HG03159 (cell line): ENCODE results near the gene HOTAIR.

Experiments used
- ATAC-seq: cut with Tn5 transposase; IDR thresholded peaks from one replicate; pipeline ENCODE4 v1.9.1; 2021; ENCODE audit warnings: mild to moderate bottlenecking, moderate library complexity; ENCODE audit not compliant: unreplicated experiment

Gene HOTAIR

DNA sequence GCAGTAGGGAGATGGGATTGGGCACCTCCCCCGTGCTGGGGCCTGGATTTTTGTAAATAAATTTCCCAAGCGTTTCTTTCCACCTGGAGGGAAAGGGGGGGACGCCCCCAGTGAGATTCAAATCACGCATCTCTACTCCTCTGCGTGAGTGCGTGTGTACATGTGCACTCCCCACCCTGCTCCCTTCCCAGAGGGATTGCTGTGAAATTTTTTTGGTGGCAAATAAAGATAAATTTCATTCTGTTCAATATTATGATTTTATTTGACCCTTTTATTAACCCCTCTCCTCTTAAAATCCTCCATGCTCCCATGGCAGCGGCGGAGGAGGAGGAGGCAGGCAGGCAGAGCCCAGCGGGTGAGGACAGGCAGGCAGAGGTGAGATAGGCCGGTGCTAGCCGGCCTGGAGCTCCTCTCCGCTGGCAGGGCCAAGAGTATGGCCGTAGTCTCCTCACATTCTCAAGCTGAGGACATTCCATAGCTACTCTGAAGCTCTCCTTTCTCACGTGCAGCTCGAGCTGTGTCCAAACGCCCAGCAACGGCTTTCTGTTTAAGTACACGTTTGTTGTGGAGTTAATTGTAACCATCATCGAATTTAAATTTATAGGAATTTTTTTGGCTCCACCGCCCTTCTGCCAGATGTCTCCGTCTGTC, 1.5 kb upstream of the HOTAIR start:
- ATAC-seq: no peak

- ATAC-seq: no peak
These were observed 862 bp upstream of the HOTAIR start for GRCh38 chr12:53975479-53976152.

DNA sequence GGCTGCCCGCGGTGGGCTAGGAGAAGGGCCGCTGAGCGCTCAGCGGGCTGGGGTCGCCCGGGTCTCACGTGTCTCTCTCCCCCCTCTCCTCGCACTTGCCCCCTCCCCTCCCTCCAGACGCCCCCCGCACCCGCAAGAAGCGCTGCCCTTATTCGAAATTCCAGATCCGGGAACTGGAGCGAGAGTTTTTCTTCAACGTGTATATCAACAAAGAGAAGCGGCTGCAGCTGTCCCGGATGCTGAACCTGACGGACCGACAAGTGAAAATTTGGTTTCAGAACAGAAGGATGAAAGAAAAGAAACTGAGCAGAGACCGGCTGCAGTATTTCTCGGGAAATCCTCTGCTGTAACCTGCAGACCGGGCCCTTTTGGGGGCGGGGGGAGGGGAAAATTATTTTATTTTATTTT, 314 bp upstream of the HOTAIR start:
- ATAC-seq: no peak

GRCh38 chr12:53973236-53974042, 1.3 kb downstream of the HOTAIR start:
- ATAC-seq: no peak

DNA sequence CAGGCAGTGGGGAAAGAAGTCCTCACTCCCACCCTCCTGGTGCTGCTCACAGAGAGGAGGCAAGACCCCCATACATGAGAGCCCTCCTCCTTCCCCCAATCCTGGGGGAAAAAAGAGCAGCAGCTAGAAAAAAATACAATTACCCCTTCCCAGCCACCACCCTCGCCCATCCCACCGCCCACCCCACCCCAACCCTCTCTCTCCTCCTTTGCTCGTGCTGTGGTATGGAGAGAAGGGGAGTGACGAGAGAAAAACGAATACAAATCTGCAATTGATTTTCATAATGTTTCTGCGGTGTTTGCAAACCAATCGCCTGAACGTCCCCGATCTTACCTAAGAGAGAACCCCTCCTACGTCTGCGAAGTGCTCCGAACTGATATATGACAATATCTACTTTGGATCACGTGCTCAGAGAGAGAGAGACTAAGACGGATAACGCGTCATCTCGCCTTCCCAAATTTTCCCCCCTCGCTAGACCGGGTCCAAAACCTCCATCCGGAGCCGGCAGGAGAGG, 2.0 kb downstream of the HOTAIR start, which contains the start of gene HOXC11:
Gene HOXC11, plus strand, starts transcription at position 405 of the 514 bp plus-strand sequence. CDS start 116 bp downstream, outside the sequence.
- ATAC-seq: no peak

DNA sequence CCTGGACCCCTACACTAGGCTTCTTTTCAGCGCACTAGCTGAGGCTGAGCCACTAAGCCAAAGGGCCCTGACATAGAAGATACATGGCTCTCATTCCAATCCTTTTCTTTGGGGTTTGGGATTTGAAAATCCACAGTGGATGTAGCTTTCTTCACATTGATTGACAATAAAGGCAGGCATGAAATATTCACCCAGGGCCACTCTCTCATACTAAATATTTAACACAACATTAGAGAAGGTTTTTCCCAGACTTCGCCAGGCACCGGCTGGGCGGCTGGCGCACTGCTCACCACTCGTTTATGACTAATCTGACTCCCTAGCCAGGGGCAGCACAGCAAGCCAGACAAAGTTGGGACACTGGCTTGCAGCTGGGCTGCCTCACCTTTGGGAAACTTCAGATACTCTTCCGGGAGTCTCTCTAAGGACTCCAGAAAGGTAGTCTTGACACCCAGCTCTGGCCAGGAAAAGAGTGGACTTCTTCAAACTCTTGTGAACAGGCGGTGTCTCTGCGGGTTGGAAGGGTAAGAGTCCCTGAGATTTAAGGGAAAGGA, 2.5 kb downstream of the HOTAIR start:
- ATAC-seq: no peak

GRCh38 chr12:53971686-53972085, 3.1 kb downstream of the HOTAIR start:
- no peak for ATAC-seq

- no peak for ATAC-seq
These were observed 3.6 kb downstream of the HOTAIR start for GRCh38 chr12:53971129-53971528.

DNA sequence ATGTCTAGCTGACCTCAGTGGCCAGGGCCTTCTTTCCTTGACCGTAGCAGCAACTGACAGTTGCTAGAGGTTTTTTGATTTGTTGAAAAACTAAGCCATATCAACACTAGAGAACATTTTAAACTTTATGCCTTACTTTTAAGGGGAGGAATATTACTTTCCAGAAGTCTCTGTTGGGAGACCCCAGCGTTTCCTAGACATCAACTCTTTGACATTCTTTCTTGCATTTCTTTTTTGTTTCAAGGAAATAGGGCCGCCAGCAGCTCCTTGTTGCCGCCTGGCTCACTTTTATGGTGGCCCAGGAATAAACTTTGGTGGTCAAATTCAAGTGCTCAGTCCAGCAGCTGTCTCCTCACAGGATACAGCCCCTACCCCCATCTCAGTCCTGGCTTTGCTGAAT, 4.3 kb downstream of the HOTAIR start:
- no peak for ATAC-seq

GRCh38 chr12:53969588-53970259, 5.0 kb downstream of the HOTAIR start:
- no peak for ATAC-seq

- ATAC-seq: no peak
These were observed 6.3 kb downstream of the HOTAIR start for GRCh38 chr12:53968214-53969127.

- no peak for ATAC-seq
These were observed 7.3 kb downstream of the HOTAIR start for GRCh38 chr12:53967421-53967925.

DNA sequence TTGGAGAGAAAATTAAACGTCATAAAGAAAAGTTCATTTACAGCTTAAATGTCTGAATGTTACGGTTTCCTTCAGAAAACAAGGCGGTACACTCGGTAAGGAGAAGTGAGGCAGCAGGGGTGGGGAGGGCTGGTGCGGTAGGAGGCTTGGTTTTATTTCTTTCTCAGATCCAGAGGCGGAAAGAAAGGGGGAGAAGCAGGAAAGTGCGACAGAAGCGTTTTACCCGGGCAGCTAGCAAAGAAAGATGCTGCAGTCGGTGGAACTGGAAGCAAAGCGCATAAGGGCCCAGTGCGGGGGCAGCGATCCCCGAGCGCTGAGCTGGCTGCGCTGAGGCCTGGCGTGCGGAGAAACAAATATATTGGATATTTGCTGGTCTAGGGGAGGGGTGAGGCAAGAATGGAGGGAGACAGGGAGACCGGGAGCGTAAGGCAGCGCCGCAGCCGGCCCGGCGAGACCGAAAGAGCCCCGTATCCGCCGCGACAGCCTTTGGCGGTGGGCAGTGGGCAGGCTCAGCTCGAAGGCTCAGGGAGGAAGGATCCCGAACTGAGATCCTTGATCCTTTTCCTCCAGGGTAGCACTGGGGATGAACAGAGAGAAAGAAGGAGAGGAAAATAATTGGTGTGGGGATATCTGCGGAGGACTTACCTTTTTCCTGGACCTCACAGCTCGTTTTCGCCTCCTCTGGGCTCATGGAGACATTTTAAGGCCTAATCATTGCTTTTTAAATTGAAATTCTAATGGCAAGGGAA, 8.2 kb downstream of the HOTAIR start:
- no peak for ATAC-seq

GRCh38 chr12:53966085-53966384, 8.7 kb downstream of the HOTAIR start:
- ATAC-seq: no peak

DNA sequence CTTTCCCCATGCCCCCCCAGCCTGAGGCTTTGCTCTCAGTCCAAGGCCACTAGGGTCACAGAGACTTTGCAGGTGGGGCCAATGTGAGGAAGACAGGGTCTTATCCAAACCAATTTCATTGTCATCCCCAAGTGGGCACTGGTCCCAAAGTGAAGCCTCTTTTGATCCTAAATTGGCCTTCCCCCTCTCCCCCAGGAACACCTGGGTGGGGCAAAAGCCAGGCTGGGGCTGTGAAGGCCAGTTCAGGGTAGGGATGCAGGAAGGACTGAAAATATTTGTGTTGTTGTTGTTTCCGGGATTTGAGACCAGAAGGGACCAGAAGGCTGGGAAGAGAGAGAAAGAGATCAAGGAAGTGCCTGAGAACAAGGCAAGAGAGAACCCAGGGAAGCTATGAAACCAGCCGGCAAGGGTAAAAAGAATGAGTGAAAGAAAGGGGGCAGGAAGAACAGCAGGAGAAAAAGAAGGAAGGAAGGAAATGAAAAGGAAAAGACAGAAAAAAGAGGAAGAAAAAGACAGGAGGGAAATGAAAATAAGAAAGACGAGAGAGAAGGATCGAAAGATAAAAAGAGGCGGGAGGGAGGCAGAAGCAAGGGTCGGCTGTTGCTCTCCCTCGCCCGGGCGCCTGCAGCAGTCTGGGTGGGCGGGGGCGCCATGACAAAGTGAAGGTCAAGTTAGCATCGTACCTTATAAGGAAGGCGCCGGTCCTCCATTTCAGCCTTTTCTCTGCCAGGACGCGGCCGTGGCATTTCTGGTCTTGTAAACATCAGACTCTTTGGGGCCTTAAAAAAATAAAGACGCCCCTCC, 9.3 kb downstream of the HOTAIR start:
- ATAC-seq: no peak

DNA sequence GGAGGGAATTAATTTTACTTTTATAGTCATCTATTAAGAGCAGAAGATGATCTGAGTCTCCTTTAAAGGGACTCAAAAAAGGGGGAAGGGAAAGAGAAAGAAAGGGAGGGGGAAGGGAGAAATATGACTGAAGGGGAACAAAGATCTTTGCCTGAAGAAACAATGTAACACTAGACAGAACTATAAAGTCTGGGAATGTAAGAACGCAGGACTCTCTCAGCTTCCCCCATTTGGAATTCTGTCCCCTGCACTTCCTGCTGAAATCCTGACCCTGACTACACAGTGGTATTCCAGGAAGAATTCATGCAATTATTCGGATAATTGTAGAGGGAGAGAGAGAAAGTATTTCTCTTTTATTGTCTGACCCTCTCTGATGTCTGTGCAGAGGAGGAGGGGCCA, 10.4 kb downstream of the HOTAIR start:
- ATAC-seq: no peak

GRCh38 chr12:53963434-53964314, 11.1 kb downstream of the HOTAIR start:
- no peak for ATAC-seq
